Measurements from ENCODE around the gene FGF22.
"Not testable (repeated sequence)": the region's sequence is repeated elsewhere in the genome, so short reads cannot be mapped to it uniquely, and the experiment has no call there.

Gene FGF22

DNA sequence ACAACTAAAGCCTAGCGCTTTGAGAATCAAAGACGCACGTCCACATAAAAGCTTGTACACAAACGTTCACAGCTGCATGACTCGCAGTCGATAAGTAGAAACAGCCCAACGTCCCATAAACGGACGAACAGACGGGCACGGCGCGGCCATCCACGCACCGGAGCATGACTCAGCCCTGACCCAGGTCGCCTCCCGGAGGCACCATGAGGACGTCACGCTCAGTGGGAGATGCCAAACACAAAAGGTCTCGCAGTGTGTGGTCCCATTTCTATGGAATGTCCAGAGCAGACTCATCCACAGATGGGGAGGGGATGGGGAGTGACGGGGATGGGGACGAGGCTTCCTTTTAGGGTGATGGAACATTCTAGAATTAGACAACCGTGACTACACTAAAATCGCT, 15.7 kb upstream of the FGF22 start:
- no peak for DNase-seq (ENCODE audit: low read depth)
- no peak overlapping the region for H3K4me3 ChIP-seq (ENCODE audit: low read length)
- TF ChIP-seq, protein P1, sequence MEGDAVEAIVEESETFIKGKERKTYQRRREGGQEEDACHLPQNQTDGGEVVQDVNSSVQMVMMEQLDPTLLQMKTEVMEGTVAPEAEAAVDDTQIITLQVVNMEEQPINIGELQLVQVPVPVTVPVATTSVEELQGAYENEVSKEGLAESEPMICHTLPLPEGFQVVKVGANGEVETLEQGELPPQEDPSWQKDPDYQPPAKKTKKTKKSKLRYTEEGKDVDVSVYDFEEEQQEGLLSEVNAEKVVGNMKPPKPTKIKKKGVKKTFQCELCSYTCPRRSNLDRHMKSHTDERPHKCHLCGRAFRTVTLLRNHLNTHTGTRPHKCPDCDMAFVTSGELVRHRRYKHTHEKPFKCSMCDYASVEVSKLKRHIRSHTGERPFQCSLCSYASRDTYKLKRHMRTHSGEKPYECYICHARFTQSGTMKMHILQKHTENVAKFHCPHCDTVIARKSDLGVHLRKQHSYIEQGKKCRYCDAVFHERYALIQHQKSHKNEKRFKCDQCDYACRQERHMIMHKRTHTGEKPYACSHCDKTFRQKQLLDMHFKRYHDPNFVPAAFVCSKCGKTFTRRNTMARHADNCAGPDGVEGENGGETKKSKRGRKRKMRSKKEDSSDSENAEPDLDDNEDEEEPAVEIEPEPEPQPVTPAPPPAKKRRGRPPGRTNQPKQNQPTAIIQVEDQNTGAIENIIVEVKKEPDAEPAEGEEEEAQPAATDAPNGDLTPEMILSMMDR (IDR thresholded peaks at IDR 0.05; ENCODE audit: insufficient read depth, low read depth, low read length, missing control alignments) = no peak

DNA sequence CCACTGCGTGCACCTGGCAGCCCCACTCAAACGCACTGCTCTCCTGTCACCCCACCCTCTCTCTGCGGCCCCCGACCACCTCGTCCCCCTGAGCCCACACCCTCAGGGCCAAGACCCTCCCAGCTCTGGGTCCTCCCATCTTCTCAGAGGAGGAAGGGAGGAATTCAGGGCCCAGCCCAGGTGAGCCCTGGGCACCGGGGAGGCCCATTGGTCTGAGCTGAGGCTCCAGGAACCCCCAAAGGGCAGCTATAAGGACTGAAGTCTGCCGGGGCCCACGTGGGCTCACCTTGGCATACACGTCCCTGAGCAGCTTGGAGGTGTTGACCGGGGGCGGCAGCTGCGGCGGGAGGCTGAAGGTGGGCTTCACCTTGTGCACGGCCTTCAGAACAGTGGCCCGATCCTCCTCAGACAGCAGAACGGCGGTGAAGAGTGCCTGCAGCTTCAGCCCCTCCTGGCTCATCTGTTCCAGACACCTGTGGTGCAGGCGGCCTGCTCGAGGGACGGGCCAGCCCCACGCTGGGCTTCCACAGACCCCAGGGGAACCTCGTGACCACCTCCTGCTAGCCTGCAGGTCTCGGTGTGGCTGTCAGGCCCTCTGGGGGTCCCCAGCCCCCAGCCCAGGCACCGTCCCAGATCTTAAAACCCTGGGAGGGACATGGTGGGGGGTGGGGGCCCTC, 15.1 kb upstream of the FGF22 start:
- H3K4me3 ChIP-seq (ENCODE audit: low read length) = no peak overlapping the region
- TF ChIP-seq, protein P1 (IDR thresholded peaks at IDR 0.05; ENCODE audit: insufficient read depth, low read depth, low read length, missing control alignments) = no peak
- no peak for DNase-seq (ENCODE audit: low read depth)

DNA sequence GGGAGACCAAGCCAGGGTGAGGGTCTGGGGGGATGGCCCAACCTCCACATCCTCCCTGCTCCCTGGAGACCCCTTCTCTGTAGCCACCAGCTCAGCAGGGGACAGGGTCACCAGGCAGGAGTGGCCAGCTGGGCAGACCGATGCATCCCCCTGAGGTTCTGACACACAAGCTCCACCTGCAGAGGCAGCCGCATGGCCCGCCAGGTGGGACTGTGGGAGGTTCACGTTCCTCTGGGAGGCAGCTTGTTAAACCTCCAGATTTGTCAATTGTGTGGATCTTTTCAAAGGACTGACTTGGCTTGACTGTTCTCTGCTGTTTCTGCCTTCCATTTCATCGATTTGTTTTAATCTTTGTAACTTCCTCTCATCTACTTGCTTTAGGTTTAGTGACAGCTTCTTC, 14.4 kb upstream of the FGF22 start:
- DNase-seq (ENCODE audit: low read depth) = no peak
- TF ChIP-seq, protein P1 (IDR thresholded peaks at IDR 0.05; ENCODE audit: insufficient read depth, low read depth, low read length, missing control alignments) = no peak
- no peak overlapping the region for H3K4me3 ChIP-seq (ENCODE audit: low read length)

DNA sequence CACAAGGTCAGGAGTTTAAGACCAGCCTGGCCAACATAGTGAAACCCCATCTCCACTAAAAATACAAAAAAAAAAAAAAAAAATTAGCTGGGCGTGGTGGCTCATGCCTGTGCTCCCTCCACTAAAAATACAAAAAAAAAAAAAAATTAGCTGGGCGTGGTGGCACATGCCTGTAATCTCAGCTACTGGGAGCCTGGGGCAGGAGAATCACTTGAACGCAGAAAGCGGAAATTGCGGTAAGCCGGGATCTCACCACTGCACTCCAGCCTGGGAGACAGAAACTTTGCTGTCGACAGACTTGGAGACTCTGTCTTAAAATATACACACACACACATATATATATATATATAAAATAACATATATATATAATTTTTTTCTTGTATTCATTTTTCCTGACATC, 13.1 kb upstream of the FGF22 start:
- DNase-seq (ENCODE audit: low read depth) = peak; percentile 81
- H3K4me3 ChIP-seq (ENCODE audit: low read length) = not testable (repeated sequence)

DNA sequence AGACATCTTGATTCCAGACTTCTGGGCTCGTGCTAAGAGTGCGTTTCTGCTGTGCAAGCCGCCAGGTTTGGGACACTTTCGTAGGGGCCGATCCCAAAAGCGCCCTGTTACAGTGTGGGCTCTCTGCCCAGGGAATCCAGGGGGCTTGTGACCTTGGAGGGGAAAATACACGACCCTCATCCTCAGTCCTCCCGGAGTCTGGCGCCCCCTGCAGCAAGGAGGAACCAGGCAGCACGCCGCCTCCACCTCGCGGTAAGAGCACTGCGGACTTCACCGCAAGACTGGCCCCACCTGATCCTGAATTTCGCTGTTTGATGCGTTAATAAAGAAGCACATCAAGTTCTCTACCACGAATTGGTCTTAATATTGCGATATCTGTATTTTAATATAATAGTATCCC, 11.5 kb upstream of the FGF22 start:
- TF ChIP-seq, protein P1 (IDR thresholded peaks at IDR 0.05; ENCODE audit: insufficient read depth, low read depth, low read length, missing control alignments) = peak; percentile 23
- no peak for DNase-seq (ENCODE audit: low read depth)
- H3K4me3 ChIP-seq (ENCODE audit: low read length) = no peak overlapping the region

DNA sequence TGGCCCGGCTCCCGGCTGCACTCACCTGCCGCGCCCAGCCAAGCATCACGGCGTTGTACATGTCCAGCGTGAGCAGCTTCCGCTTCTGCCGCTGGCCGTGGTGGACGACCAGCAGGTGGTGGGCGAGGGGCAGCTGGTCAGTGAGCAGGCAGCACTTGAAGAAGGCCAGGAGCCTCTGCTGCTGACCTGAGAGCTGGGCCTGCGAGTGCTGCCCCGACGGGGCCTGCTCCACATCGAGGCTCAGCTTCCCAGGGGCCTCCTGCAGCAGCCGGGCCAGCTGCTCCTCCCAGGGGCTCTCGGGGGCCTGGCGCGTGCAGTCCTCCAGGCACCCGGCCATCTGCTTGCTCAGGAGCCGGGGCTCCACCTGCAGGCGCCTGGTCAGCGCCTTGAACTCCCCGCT, 10.2 kb upstream of the FGF22 start:
- not testable (repeated sequence) for DNase-seq (ENCODE audit: low read depth)

DNA sequence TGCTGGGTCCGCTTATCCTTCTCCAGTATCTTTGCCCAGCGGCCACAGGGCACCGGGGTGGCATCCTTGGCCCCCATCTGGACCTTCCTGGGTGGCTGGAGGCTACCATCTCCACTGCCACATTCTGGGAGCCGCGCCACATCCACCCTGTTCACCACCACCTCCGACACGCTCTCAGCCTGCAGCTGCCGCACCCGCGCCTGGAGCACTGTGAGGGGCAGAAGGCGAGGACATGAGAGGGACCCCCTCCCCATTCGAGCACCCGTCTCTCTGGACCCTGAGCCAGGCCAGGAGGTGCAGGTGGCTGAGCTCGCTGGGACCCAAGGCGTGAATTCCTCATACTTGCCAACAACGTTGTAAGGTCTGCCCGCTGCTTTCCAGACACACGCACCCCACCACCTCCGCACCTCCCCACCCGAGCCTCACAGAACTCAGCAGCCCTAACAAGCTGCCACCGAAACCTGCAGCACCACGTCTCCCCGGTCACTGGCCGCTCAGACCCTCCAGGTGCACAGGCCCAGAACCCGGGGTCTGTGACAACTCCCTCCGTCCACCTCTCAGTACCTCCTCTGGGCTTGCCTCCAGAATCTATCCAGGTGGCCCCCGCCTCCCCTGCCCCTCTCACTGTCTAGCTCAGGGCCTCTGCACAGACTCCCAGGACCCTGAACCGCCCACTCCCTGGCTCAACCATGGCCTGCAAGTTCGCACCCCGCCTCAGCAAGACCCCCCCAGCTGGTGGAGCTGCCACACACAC, 9.5 kb upstream of the FGF22 start:
- DNase-seq (ENCODE audit: low read depth) = no peak
- no peak overlapping the region for H3K4me3 ChIP-seq (ENCODE audit: low read length)
- TF ChIP-seq, protein P1 (IDR thresholded peaks at IDR 0.05; ENCODE audit: insufficient read depth, low read depth, low read length, missing control alignments) = no peak

More for the DNA sequence above, 10.2 kb upstream of the FGF22 start:
- H3K4me3 ChIP-seq (ENCODE audit: low read length) = not testable (repeated sequence)

DNA sequence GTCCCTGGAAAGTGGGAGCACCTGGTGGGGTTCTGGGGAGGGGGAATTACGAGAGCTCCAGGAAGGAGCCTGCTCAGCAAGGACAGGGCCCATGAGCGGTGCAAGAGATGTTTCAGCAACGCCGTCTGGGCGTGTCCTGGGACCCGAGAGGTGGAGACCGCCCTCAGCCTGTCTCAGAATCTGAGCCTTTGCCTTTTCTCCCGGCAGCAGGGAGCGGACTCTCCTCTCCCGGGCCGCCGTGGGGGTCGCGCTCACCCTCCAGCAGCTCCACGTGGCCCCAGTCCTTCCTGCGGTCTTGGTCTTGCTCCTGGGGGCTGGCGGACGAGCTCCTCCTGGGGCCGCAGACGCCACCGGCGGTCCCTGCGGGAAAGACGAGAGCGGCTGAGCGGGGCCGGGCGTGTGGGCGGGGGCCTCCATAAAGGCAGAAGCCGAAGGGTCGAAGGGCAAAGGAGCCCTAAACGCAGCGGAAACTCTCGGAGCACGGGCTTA, 7.1 kb upstream of the FGF22 start:
- peak overlapping the region; percentile 92 for H3K4me3 ChIP-seq (ENCODE audit: low read length)
- DNase-seq (ENCODE audit: low read depth) = peak; percentile 62
- TF ChIP-seq, protein P1 (IDR thresholded peaks at IDR 0.05; ENCODE audit: insufficient read depth, low read depth, low read length, missing control alignments) = no peak

All from epithelial cell of esophagus (primary cell).